B cell (primary cell): ENCODE results near the gene CTSK. TPM values are rescaled to one million over a fixed set of nuclear protein-coding genes. Genes with fewer than 3 reads are reported as not detected.

ENCODE experiments used
- ATAC-seq: fragments of 200-7000 bp; cut with Tn5 transposase; one replicate; pipeline ENCODE4 v1.10.0; 2021; ENCODE audit warnings: low read depth, mild to moderate bottlenecking, moderate number of reproducible peaks, moderate library complexity
- CTCF ChIA-PET: fragments of 350-600 bp; sonication (Branson Sonifier 250); formaldehyde crosslinking; loops from one replicate; lab custom pipeline; 2021; ENCODE audit warnings: antibody characterized with exemption, inconsistent platforms; lab: Charles Lee
- POLR2A ChIA-PET: fragments of 350-600 bp; sonication (Branson Sonifier 250); formaldehyde crosslinking; loops from one replicate; lab custom pipeline; 2021; ENCODE audit warnings: antibody characterized with exemption; lab: Charles Lee
- DNase-seq: peaks from one replicate; pipeline ENCODE4 v3.0.0; 2013
- H2AFZ ChIP-seq: 2 replicates; pipeline ENCODE4 v1.6.1; 2012; ENCODE audit warnings: mild to moderate bottlenecking, low read depth, low read length; ENCODE audit not compliant: insufficient read depth, poor library complexity, severe bottlenecking
- H3K27ac ChIP-seq, 2 donors: 1 replicate in 1 of 2; 2 replicates in 1 of 2; pipeline ENCODE4 v1.5.1; 2012 to 2013; ENCODE audit warnings: low read length in 2 of 2, mild to moderate bottlenecking in 2 of 2, moderate library complexity in 1 of 2
- H3K27me3 ChIP-seq, 4 experiments: fragments of 200-600 bp in 1 of 4; sonication (generic) in 1 of 4; replicated peaks in 1 of 4; 1 replicate in 2 of 4; 2 replicates in 2 of 4; pipeline versions ENCODE4 v1.6.1 to v1.7.0; 2013 to 2016; ENCODE audit warnings: low read length in 3 of 4, mild to moderate bottlenecking in 2 of 4, mixed read lengths in 1 of 4, moderate library complexity in 1 of 4; ENCODE audit not compliant: insufficient read depth in 4 of 4, control insufficient read depth in 3 of 4; ENCODE audit errors: control extremely low read depth in 1 of 4
- H3K36me3 ChIP-seq, 2 experiments: replicated peaks in 1 of 2; 1 replicate in 1 of 2; 2 replicates in 1 of 2; pipeline versions ENCODE4 v1.6.1 to v1.7.1; 2013; ENCODE audit warnings: low read length in 1 of 2; ENCODE audit not compliant: insufficient read depth in 2 of 2, control insufficient read depth in 1 of 2; ENCODE audit errors: control extremely low read depth in 1 of 2, extremely low read depth in 1 of 2
- H3K4me1 ChIP-seq, 2 donors: fragments of 200-600 bp in 1 of 2; sonication (generic) in 1 of 2; 1 replicate in 1 of 2; 2 replicates in 1 of 2; pipeline versions ENCODE4 v1.5.1 to v1.6.1; 2013 to 2017; ENCODE audit warnings: low read length in 2 of 2; ENCODE audit not compliant: control insufficient read depth in 2 of 2, insufficient read depth in 2 of 2
- H3K4me2 ChIP-seq: replicated peaks from 2 replicates; pipeline ENCODE3; 2012; ENCODE audit warnings: mild to moderate bottlenecking, low read depth, low read length; ENCODE audit not compliant: poor library complexity, severe bottlenecking
- H3K4me3 ChIP-seq, 5 experiments: fragments of 200-600 bp in 1 of 5; sonication (generic) in 1 of 5; 1 replicate in 3 of 5; 2 replicates in 2 of 5; pipeline versions ENCODE4 v1.5.1 to v1.7.0; 2011 to 2016; ENCODE audit warnings: low read length in 4 of 5, mild to moderate bottlenecking in 4 of 5, low read depth in 2 of 5, control low read depth in 1 of 5, moderate library complexity in 1 of 5; ENCODE audit not compliant: insufficient read depth in 1 of 5; ENCODE audit errors: control extremely low read depth in 1 of 5, extremely low read depth in 1 of 5
- H3K79me2 ChIP-seq: fragments of 200-600 bp; sonication (generic); one replicate; pipeline ENCODE4 v1.6.0; 2016; ENCODE audit warnings: low read length; ENCODE audit not compliant: control insufficient read depth, insufficient read depth
- H3K9ac ChIP-seq: fragments of 200-600 bp; sonication (generic); 2 replicates; pipeline ENCODE4 v1.6.1; 2017; ENCODE audit warnings: mild to moderate bottlenecking, low read length, moderate library complexity
- H3K9me3 ChIP-seq, 3 donors: one replicate each; pipeline versions ENCODE4 v1.6.1 to v1.7.1; 2013; ENCODE audit warnings: low read length in 2 of 3; ENCODE audit not compliant: control insufficient read depth in 2 of 3, insufficient read depth in 1 of 3; ENCODE audit errors: control extremely low read depth in 1 of 3
- H4K20me1 ChIP-seq: 2 replicates; pipeline ENCODE4 v1.6.0; 2012; ENCODE audit warnings: mild to moderate bottlenecking, low read length; ENCODE audit not compliant: insufficient read depth, control insufficient read depth, poor library complexity, severe bottlenecking
- H3K27ac Mint-ChIP-seq: one replicate; pipeline ENCODE4 v1.8.0; 2021; ENCODE audit warnings: mixed read lengths
- H3K27me3 Mint-ChIP-seq: one replicate; pipeline ENCODE4 v1.8.0; 2021; ENCODE audit warnings: mixed read lengths
- H3K4me1 Mint-ChIP-seq: one replicate; pipeline ENCODE4 v1.8.0; 2021; ENCODE audit warnings: mixed read lengths
- H3K4me3 Mint-ChIP-seq: one replicate; pipeline ENCODE4 v1.8.0; 2021; ENCODE audit warnings: mixed read lengths
- H3K9me3 Mint-ChIP-seq: one replicate; pipeline ENCODE4 v1.8.0; 2022; ENCODE audit warnings: mixed read lengths; ENCODE audit not compliant: insufficient read depth
- CTCF ChIP-seq: fragments of 200-600 bp; IDR thresholded peaks from one replicate; pipeline ENCODE4 v1.8.0; 2022; ENCODE audit warnings: antibody characterized with exemption, mild to moderate bottlenecking
- EZH2 ChIP-seq: IDR thresholded peaks from 2 replicates; pipeline ENCODE4 v1.6.1; 2012; ENCODE audit warnings: borderline replicate concordance, low read depth, mild to moderate bottlenecking, moderate library complexity, low read length; ENCODE audit not compliant: insufficient read depth, poor library complexity, severe bottlenecking
- WGBS: methylation state at CpG from one replicate; pipeline ENCODE4 v1.1.5; 2013; ENCODE audit warnings: missing lambda C conversion rate; ENCODE audit not compliant: insufficient coverage; 5-methylcytosine and 5-hydroxymethylcytosine counted together
- intact Hi-C: fragments of 100-400 bp; cut with micrococcal nuclease; formaldehyde crosslinking; loops from one replicate; pipeline ENCODE4 v1.10.0; 2022
- polyA plus RNA-seq: library from polyadenylated mRNA; depleted of rRNA; stranded (reverse); fragments of >200 nt; gene quantifications from 2 replicates; pipeline ENCODE4 v1.2.3, GENCODE V29; 2012
- total RNA-seq, 2 donors: library from RNA; stranded (reverse); fragments of 120-200 nt in 1 of 2; gene quantifications; 1 replicate in 1 of 2; 2 replicates in 1 of 2; pipeline versions ENCODE4 v1.2.3 to v1.2.4, GENCODE V29; 2013 to 2022

CTSK gene
- total and polyA plus RNA-seq, 2 donors (not counting 1 experiment from before 2014, with no cell fraction given): 5.3 to 6.0 TPM

GRCh38 chr1:150832597-150832996 lies 24.5 kb upstream of the CTSK start:
- CTCF ChIA-PET: no interaction called here
- ATAC-seq (no peak), DNase-seq (no peak)
- intact Hi-C loops: no loop called here
- no peak overlapping the region for H3K4me2 ChIP-seq
- Mint-ChIP-seq H3K4me3 (no peak overlapping the region), H3K4me1 (no peaks in the 10 kb centered on the region), H3K27me3 (no peaks in the 10 kb centered on the region), H3K27ac (no peak overlapping the region), H3K9me3 (no peaks in the 10 kb centered on the region)
- H4K20me1 ChIP-seq: no peaks in the 10 kb centered on the region
- WGBS: no CpG with 5 or more reads among the region's 1 CpG
- no peaks in the 10 kb centered on the region for H3K9me3 ChIP-seq
- POLR2A ChIA-PET: no interaction called here
- H2AFZ ChIP-seq: no peak overlapping the region
- no peaks in the 10 kb centered on the region for H3K27me3 ChIP-seq
- TF ChIP-seq EZH2 (no peak), CTCF (no peak)
- H3K79me2 ChIP-seq: no peaks in the 10 kb centered on the region
- H3K27ac ChIP-seq: no peak overlapping the region
- H3K9ac ChIP-seq: no peak overlapping the region
- H3K4me3 ChIP-seq: no peak overlapping the region
- no peaks in the 10 kb centered on the region for H3K4me1 ChIP-seq
- H3K36me3 ChIP-seq: peaks cover 24 to 81% of the 10 kb centered on the region in 2 experiments

GRCh38 chr1:150829751-150830150 lies 21.7 kb upstream of the CTSK start:
- WGBS: 98% methylated on average over 6 of the region's 7 CpGs
- Histone ChIP-seq H2AFZ (no peak overlapping the region), H3K9me3 (no peaks in the 10 kb centered on the region), H3K4me1 (no peaks in the 10 kb centered on the region), H4K20me1 (no peaks in the 10 kb centered on the region), H3K4me2 (no peak overlapping the region), H3K4me3 (no peak overlapping the region), H3K27me3 (no peaks in the 10 kb centered on the region), H3K36me3 (peaks cover 24 to 77% of the 10 kb centered on the region in 2 experiments), H3K79me2 (no peaks in the 10 kb centered on the region), H3K27ac (no peak overlapping the region), H3K9ac (no peak overlapping the region)
- H3K27me3 Mint-ChIP-seq: no peaks in the 10 kb centered on the region
- DNase-seq (no peak), ATAC-seq (no peak)
- no peak overlapping the region for H3K4me3 Mint-ChIP-seq
- TF ChIP-seq CTCF: peak; percentile 33
- no peak for TF ChIP-seq EZH2
- ChIA-PET POLR2A (no interaction called here), CTCF (interaction anchor here (0.6 to 2.3 kb wide), 2 partner anchors 92 to 776 kb away, joined by 3 to 12 read pairs; no protein-coding TSS in a partner anchor)
- no peaks in the 10 kb centered on the region for H3K4me1 Mint-ChIP-seq
- intact Hi-C loops: loop anchor here (5.0 kb wide), 1 partner anchor 93 kb away; no protein-coding TSS in a partner anchor
- H3K27ac Mint-ChIP-seq: no peak overlapping the region
- H3K9me3 Mint-ChIP-seq: no peaks in the 10 kb centered on the region
